Trophoblast cell (in vitro differentiated cells and primary cell): ENCODE data around the gene COL19A1.

ENCODE experiments used
- DNase-seq, 2 donors: peaks; one replicate each; pipeline ENCODE4 v3.0.0-alpha.2; 2016
- H2AFZ ChIP-seq: 2 replicates; pipeline ENCODE4 v1.6.1; 2013; ENCODE audit warnings: low read length, moderate library complexity, mild to moderate bottlenecking; ENCODE audit not compliant: insufficient read depth, poor library complexity
- H2AK5ac ChIP-seq: 2 replicates; pipeline ENCODE4 v1.6.1; 2013; ENCODE audit warnings: mild to moderate bottlenecking, low read length
- H2BK120ac ChIP-seq: 2 replicates; pipeline ENCODE4 v1.6.1; 2013; ENCODE audit warnings: low read length, mild to moderate bottlenecking, moderate library complexity; ENCODE audit not compliant: insufficient read depth, poor library complexity
- H2BK12ac ChIP-seq: 2 replicates; pipeline ENCODE4 v1.6.1; 2013; ENCODE audit warnings: mild to moderate bottlenecking, low read length, moderate library complexity
- H2BK5ac ChIP-seq: 2 replicates; pipeline ENCODE4 v1.6.1; 2013; ENCODE audit warnings: low read length, low read depth, moderate library complexity, mild to moderate bottlenecking; ENCODE audit not compliant: poor library complexity
- H3K14ac ChIP-seq: 2 replicates; pipeline ENCODE4 v1.6.1; 2013; ENCODE audit warnings: mild to moderate bottlenecking, low read length
- H3K18ac ChIP-seq: 2 replicates; pipeline ENCODE4 v1.6.1; 2013; ENCODE audit warnings: mild to moderate bottlenecking, low read length
- H3K23ac ChIP-seq: 2 replicates; pipeline ENCODE4 v1.6.1; 2013; ENCODE audit warnings: low read length
- H3K27ac ChIP-seq: 2 replicates; pipeline ENCODE4 v1.5.1; 2013; ENCODE audit warnings: low read depth, mild to moderate bottlenecking, inconsistent platforms, low read length, moderate library complexity
- H3K27me3 ChIP-seq: 2 replicates; pipeline ENCODE4 v1.6.1; 2013; ENCODE audit warnings: inconsistent platforms, mild to moderate bottlenecking, low read length, moderate library complexity; ENCODE audit not compliant: insufficient read depth
- H3K36me3 ChIP-seq, 2 experiments: 1 replicate in 1 of 2; 2 replicates in 1 of 2; pipeline ENCODE4 v1.6.1; 2013; ENCODE audit warnings: low read length in 2 of 2, mild to moderate bottlenecking in 2 of 2, moderate library complexity in 1 of 2; ENCODE audit not compliant: insufficient read depth in 2 of 2, control insufficient read depth in 1 of 2
- H3K4ac ChIP-seq: 2 replicates; pipeline ENCODE4 v1.6.1; 2013; ENCODE audit warnings: low read depth, mild to moderate bottlenecking, low read length, moderate library complexity
- H3K4me1 ChIP-seq, 2 experiments: 1 replicate in 1 of 2; 2 replicates in 1 of 2; pipeline ENCODE4 v1.6.1; 2013; ENCODE audit warnings: low read length in 2 of 2, mild to moderate bottlenecking in 2 of 2, moderate library complexity in 1 of 2; ENCODE audit not compliant: insufficient read depth in 2 of 2, control insufficient read depth in 1 of 2
- H3K4me2 ChIP-seq: 2 replicates; pipeline ENCODE4 v1.6.1; 2013; ENCODE audit warnings: inconsistent platforms, mild to moderate bottlenecking, low read length, moderate library complexity
- H3K4me3 ChIP-seq: 2 replicates; pipeline ENCODE4 v1.5.1; 2013; ENCODE audit warnings: mild to moderate bottlenecking, low read depth, low read length, inconsistent platforms
- H3K79me1 ChIP-seq: one replicate; pipeline ENCODE4 v1.6.1; 2013; ENCODE audit warnings: low read length
- H3K79me2 ChIP-seq: 2 replicates; pipeline ENCODE4 v1.6.1; 2013; ENCODE audit warnings: low read length, mild to moderate bottlenecking; ENCODE audit not compliant: control insufficient read depth, insufficient read depth, poor library complexity
- H3K9ac ChIP-seq: 2 replicates; pipeline ENCODE4 v1.6.1; 2013; ENCODE audit warnings: mild to moderate bottlenecking, low read length
- H3K9me3 ChIP-seq: 2 replicates; pipeline ENCODE4 v1.6.1; 2013; ENCODE audit warnings: low read depth, mild to moderate bottlenecking, control low read depth, inconsistent platforms, low read length; ENCODE audit not compliant: insufficient read depth
- H4K12ac ChIP-seq: 2 replicates; pipeline ENCODE4 v1.6.1; 2013; ENCODE audit warnings: low read depth, mild to moderate bottlenecking, low read length, moderate library complexity
- H4K8ac ChIP-seq: 2 replicates; pipeline ENCODE4 v1.6.1; 2013; ENCODE audit warnings: low read depth, mild to moderate bottlenecking, low read length, moderate library complexity
- H4K91ac ChIP-seq: one replicate; pipeline ENCODE4 v1.6.1; 2013; ENCODE audit warnings: low read depth, mild to moderate bottlenecking, low read length, moderate library complexity
- WGBS: extraction: QIAGEN DNeasy Blood & Tissue Kit; methylation state at CpG from one replicate; pipeline ENCODE4 v1.1.7; 2013; ENCODE audit warnings: missing lambda C conversion rate; ENCODE audit not compliant: insufficient read length, insufficient coverage; ENCODE audit errors: extremely low coverage; 5-methylcytosine and 5-hydroxymethylcytosine counted together

The COL19A1 gene

GRCh38 chr6:70198785-70199184 lies 332.4 kb downstream of the COL19A1 start:
- Histone ChIP-seq H3K18ac (no peak overlapping the region), H3K4me3 (no peak overlapping the region), H3K27me3 (no peaks in the 10 kb centered on the region), H2BK5ac (no peak overlapping the region), H4K91ac (no peak overlapping the region), H3K4ac (no peak overlapping the region), H3K14ac (no peak overlapping the region), H4K12ac (no peak overlapping the region), H3K9ac (no peak overlapping the region), H3K4me2 (no peak overlapping the region), H4K8ac (no peak overlapping the region), H3K9me3 (no peaks in the 10 kb centered on the region), H3K79me2 (no peaks in the 10 kb centered on the region), H3K23ac (no peak overlapping the region), H2AFZ (no peak overlapping the region), H3K36me3 (no peaks in the 10 kb centered on the region), H2BK120ac (no peak overlapping the region), H2AK5ac (no peak overlapping the region), H3K27ac (no peak overlapping the region), H3K79me1 (no peaks in the 10 kb centered on the region), H3K4me1 (no peaks in the 10 kb centered on the region), H2BK12ac (no peak overlapping the region)
- no peak for DNase-seq
- no CpG with 5 or more reads among the region's 2 CpGs for WGBS

- Histone ChIP-seq H3K27ac (no peak overlapping the region), H3K4me2 (no peak overlapping the region), H3K18ac (no peak overlapping the region), H3K23ac (no peak overlapping the region), H3K4ac (no peak overlapping the region), H3K4me3 (no peak overlapping the region), H3K9ac (no peak overlapping the region), H2AK5ac (no peak overlapping the region), H4K12ac (no peak overlapping the region), H3K36me3 (no peaks in the 10 kb centered on the region), H2AFZ (no peak overlapping the region), H3K14ac (no peak overlapping the region), H4K8ac (no peak overlapping the region), H2BK5ac (no peak overlapping the region), H3K79me1 (no peaks in the 10 kb centered on the region), H2BK120ac (no peak overlapping the region), H3K79me2 (no peaks in the 10 kb centered on the region), H2BK12ac (no peak overlapping the region), H4K91ac (no peak overlapping the region), H3K27me3 (no peaks in the 10 kb centered on the region), H3K4me1 (no peaks in the 10 kb centered on the region), H3K9me3 (no peaks in the 10 kb centered on the region)
- no peak for DNase-seq
- WGBS, result no CpG with 5 or more reads among the region's 1 CpG
Observed at GRCh38 chr6:70208235-70208790, 342.0 kb downstream of the COL19A1 start.

- no peaks in the 10 kb centered on the region for H3K79me1 ChIP-seq
- H3K27ac ChIP-seq, result no peak overlapping the region
- no peak overlapping the region for H2AFZ ChIP-seq
- no peak overlapping the region for H3K9ac ChIP-seq
- no peaks in the 10 kb centered on the region for H3K27me3 ChIP-seq
- H3K18ac ChIP-seq, result no peak overlapping the region
- H4K12ac ChIP-seq, result no peak overlapping the region
- no peak overlapping the region for H2AK5ac ChIP-seq
- no peaks in the 10 kb centered on the region for H3K9me3 ChIP-seq
- no peaks in the 10 kb centered on the region for H3K36me3 ChIP-seq
- peak in 1 of 2 donors; percentile 10 for DNase-seq
- H3K4me3 ChIP-seq, result no peak overlapping the region
- H2BK5ac ChIP-seq, result no peak overlapping the region
- no peak overlapping the region for H4K91ac ChIP-seq
- no CpG with 5 or more reads among the region's 2 CpGs for WGBS
- H3K4me2 ChIP-seq, result no peak overlapping the region
- no peaks in the 10 kb centered on the region for H3K4me1 ChIP-seq
- no peak overlapping the region for H3K14ac ChIP-seq
- H2BK12ac ChIP-seq, result no peak overlapping the region
- no peak overlapping the region for H4K8ac ChIP-seq
- H2BK120ac ChIP-seq, result no peak overlapping the region
- no peaks in the 10 kb centered on the region for H3K79me2 ChIP-seq
- H3K4ac ChIP-seq, result no peak overlapping the region
- H3K23ac ChIP-seq, result no peak overlapping the region
Observed at GRCh38 chr6:70210462-70210861, 344.1 kb downstream of the COL19A1 start.

GRCh38 chr6:70215460-70216108 lies 349.2 kb downstream of the COL19A1 start:
- WGBS, result no CpG with 5 or more reads among the region's 4 CpGs
- Histone ChIP-seq H2AFZ (no peak overlapping the region), H2AK5ac (no peak overlapping the region), H2BK12ac (no peak overlapping the region), H2BK5ac (no peak overlapping the region), H3K4ac (no peak overlapping the region), H4K91ac (no peak overlapping the region), H3K36me3 (no peaks in the 10 kb centered on the region), H3K9ac (no peak overlapping the region), H3K23ac (no peak overlapping the region), H3K9me3 (no peaks in the 10 kb centered on the region), H3K4me3 (no peak overlapping the region), H3K27ac (no peak overlapping the region), H4K8ac (no peak overlapping the region), H3K14ac (no peak overlapping the region), H4K12ac (no peak overlapping the region), H3K18ac (no peak overlapping the region), H3K27me3 (no peaks in the 10 kb centered on the region), H3K4me2 (no peak overlapping the region), H3K79me2 (no peaks in the 10 kb centered on the region), H3K4me1 (no peaks in the 10 kb centered on the region), H2BK120ac (no peak overlapping the region), H3K79me1 (no peaks in the 10 kb centered on the region)
- DNase-seq, result no peak
